Measurements from ENCODE around the gene MCTP2.
"Not testable (repeated sequence)": the region's sequence is repeated elsewhere in the genome, so short reads cannot be mapped to it uniquely, and the experiment has no call there.

The MCTP2 gene

DNA sequence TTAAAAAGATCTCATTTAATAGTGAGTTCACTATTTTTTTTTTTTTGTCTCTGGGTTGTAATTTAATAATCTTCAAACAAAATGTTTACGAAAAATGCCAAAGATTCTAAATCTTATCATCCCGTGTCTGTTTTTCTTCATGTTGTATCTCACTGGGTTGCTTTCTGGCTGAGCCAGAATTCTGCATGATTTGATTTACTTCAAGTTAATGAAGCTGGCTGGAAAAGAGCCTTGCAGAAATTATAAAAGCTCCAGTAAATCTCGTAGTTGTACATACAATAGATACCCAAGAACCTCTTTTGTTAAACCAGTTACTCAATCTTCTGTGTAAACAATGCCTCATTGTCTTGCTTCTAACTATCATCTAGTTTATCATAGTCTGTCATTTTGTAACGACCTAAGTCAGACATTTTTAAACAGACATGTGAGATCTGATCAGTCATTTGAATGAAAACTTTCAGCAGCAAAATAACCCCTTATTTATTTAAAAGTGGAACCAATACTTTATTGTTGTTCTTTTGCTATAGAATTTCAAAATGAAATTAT is 249.0 kb downstream of the MCTP2 start:
- in situ Hi-C loops (cut with MboI; ENCODE audit: low sequenced_read_pairs), result no loop called here
- no peak for DNase-seq (ENCODE audit: low spot score in 2 of 2)
- no peaks in the 10 kb centered on the region for H3K4me1 ChIP-seq

DNA sequence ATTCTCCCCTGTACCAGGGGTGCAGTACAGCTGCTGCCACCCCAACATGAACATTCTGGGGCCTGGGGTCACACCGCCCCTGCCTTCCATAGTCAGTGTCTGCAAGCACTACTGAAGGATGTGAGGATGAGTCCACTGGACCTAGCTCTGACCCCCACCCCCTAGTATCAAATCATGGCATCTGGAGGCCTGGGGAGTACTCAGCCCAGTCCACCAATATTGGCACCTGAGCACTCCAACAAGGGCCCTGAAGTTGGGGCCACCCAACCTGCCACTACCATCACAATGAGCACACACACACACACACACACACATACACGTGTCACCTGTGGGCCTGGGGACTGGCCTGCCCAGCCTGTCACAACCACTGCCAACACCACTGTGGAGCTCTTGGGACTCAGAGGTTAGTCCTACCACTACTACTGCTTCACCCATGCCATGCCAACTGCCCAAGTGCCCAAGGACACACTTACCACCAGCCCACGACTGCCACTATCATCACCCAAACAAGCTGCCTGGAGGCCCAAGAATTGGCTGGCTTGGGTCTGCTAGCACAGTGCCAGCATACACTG is 253.9 kb downstream of the MCTP2 start:
- in situ Hi-C loops (cut with MboI; ENCODE audit: low sequenced_read_pairs), result no loop called here
- no peaks in the 10 kb centered on the region for H3K4me1 ChIP-seq
- DNase-seq (ENCODE audit: low spot score in 2 of 2), result no peak

More for the DNA sequence above, 249.0 kb downstream of the MCTP2 start:
- Histone ChIP-seq H3K36me3 (replicated peaks) (no peaks in the 10 kb centered on the region), H3K9me3 (no peaks in the 10 kb centered on the region), H3K27me3 (ENCODE audit: low read depth) (no peaks in the 10 kb centered on the region), H3K4me3 (no peak overlapping the region)

DNA sequence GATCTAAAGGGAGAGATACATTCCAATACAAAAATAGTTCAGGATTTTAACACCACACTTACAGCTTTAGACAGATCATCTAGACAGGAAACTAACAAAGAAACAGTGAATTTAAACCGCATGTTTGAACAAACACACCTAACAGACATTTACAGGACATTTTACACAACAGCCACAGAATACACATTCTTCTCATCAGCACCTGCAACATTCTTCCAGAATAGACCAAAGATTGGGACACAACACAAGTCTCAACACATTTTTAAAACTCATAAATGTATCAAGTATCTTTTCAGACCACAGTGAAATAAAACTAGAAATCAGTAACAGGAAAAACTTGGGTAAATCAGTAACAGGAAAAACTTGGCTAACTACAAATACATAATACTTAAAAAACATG is 256.3 kb downstream of the MCTP2 start:
- Histone ChIP-seq H3K27me3 (ENCODE audit: low read depth) (no peaks in the 10 kb centered on the region), H3K9me3 (no peaks in the 10 kb centered on the region), H3K4me1 (no peaks in the 10 kb centered on the region), H3K4me3 (no peak overlapping the region), H3K36me3 (replicated peaks) (no peaks in the 10 kb centered on the region)
- in situ Hi-C loops (cut with MboI; ENCODE audit: low sequenced_read_pairs), result no loop called here
- DNase-seq (ENCODE audit: low spot score in 2 of 2), result no peak

More for the DNA sequence above, 253.9 kb downstream of the MCTP2 start:
- Histone ChIP-seq H3K27me3 (ENCODE audit: low read depth) (no peaks in the 10 kb centered on the region), H3K36me3 (replicated peaks) (no peaks in the 10 kb centered on the region), H3K9me3 (no peaks in the 10 kb centered on the region), H3K4me3 (no peak overlapping the region)

DNA sequence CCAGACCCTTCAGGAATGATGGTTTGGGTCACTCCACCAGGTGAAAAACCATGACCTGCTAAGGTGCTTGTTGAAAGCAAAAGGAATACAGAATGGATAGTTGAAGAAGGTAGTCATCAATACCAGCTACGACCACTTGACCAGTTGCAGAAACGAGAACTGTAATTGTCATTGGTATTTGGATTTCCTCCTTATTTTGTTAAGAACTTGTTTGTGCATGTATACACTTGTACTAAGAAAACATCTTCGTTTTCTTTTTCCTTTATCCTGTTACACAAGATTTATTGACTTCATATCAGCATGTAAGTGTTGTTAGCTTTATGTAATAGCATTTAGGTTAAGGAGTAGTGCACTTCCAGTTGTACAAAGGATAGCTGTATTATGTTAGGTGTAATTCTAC is 261.8 kb downstream of the MCTP2 start:
- in situ Hi-C loops (cut with MboI; ENCODE audit: low sequenced_read_pairs), result no loop called here
- Histone ChIP-seq H3K36me3 (replicated peaks) (no peaks in the 10 kb centered on the region), H3K27me3 (ENCODE audit: low read depth) (no peaks in the 10 kb centered on the region), H3K9me3 (no peaks in the 10 kb centered on the region), H3K4me1 (no peaks in the 10 kb centered on the region), H3K4me3 (no peak overlapping the region)
- DNase-seq (ENCODE audit: low spot score in 2 of 2), result no peak

- H3K4me1 ChIP-seq; H3K4me3 ChIP-seq; in situ Hi-C loops (cut with MboI; ENCODE audit: low sequenced_read_pairs); H3K36me3 ChIP-seq (replicated peaks); H3K27me3 ChIP-seq (ENCODE audit: low read depth); DNase-seq (ENCODE audit: low spot score in 2 of 2); H3K9me3 ChIP-seq: not testable (repeated sequence)
Observed at GRCh38 chr15:94493586-94493985, 262.2 kb downstream of the MCTP2 start.

DNA sequence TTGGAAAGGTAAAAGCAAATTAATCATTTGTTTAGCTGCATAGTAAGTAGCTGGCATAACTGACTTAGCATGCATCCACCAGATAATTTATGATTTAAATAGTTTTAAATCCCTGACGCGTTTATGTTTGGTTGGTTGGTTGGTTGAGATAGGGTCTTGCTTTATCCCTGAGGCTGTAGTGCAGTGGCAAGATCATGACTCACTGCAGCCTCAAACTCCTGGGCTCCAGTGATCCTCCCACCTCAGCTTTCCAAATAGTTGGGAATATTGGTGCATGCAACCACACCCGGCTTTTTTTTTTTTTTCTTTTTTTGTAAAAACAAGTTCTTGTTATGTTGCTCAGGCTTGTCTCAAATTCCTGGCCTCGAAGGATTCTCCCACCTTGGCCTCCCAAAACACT is 263.4 kb downstream of the MCTP2 start:
- in situ Hi-C loops (cut with MboI; ENCODE audit: low sequenced_read_pairs), result no loop called here
- no peaks in the 10 kb centered on the region for H3K9me3 ChIP-seq
- no peaks in the 10 kb centered on the region for H3K4me1 ChIP-seq
- H3K4me3 ChIP-seq, result no peak overlapping the region
- H3K36me3 ChIP-seq (replicated peaks), result no peaks in the 10 kb centered on the region
- no peaks in the 10 kb centered on the region for H3K27me3 ChIP-seq (ENCODE audit: low read depth)
- no peak for DNase-seq (ENCODE audit: low spot score in 2 of 2)

GRCh38 chr15:94503293-94503692 is 271.9 kb downstream of the MCTP2 start:
- DNase-seq (ENCODE audit: low spot score in 2 of 2), result no peak
- no peak overlapping the region for H3K4me3 ChIP-seq
- no peaks in the 10 kb centered on the region for H3K27me3 ChIP-seq (ENCODE audit: low read depth)
- H3K9me3 ChIP-seq, result no peaks in the 10 kb centered on the region
- no peaks in the 10 kb centered on the region for H3K36me3 ChIP-seq (replicated peaks)
- in situ Hi-C loops (cut with MboI; ENCODE audit: low sequenced_read_pairs), result no loop called here
- H3K4me1 ChIP-seq, result no peaks in the 10 kb centered on the region

DNA sequence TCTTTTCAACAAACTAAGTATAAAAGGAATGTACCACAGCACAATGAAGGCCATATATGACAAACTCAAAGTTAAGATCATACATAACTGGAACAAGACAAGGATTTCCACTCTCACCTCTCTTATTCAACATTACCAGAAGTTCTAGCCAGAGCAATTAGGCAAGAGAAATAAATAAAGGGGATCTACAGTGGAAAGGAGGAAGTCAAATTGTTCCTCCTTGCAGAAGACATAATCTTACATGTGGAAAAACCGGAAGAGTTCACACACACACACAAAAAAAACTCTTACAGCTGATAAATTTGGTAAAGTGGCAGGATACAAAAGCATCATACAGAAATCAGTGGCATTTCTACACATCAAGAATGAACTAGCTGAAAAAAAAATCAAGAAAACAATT is 277.9 kb downstream of the MCTP2 start:
- Histone ChIP-seq H3K36me3 (replicated peaks) (no peaks in the 10 kb centered on the region), H3K9me3 (no peaks in the 10 kb centered on the region), H3K4me3 (no peak overlapping the region), H3K4me1 (no peaks in the 10 kb centered on the region), H3K27me3 (ENCODE audit: low read depth) (no peaks in the 10 kb centered on the region)
- no peak for DNase-seq (ENCODE audit: low spot score in 2 of 2)
- in situ Hi-C loops (cut with MboI; ENCODE audit: low sequenced_read_pairs), result no loop called here

DNA sequence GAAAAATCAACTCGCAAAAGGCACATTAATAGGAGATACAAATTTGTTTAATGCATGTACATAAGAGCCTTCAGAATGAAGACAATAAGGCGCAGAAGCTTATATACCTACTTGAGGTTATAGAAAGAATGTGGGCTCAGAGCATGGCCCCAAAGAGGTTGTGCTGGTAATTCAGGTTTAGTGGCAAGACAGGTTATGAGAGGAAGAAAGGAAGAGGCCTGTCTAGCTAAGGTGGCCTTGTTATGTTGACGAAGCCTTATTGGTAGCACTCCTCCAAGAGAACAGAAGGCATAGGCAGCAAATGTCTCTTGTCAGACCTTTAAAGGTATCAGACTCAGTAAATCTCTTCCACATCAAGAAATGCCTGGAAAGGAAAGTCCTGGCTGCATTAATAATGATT is 290.8 kb downstream of the MCTP2 start:
- no peak for DNase-seq (ENCODE audit: low spot score in 2 of 2)
- H3K9me3 ChIP-seq, result no peaks in the 10 kb centered on the region
- no peaks in the 10 kb centered on the region for H3K4me1 ChIP-seq
- no peaks in the 10 kb centered on the region for H3K36me3 ChIP-seq (replicated peaks)
- in situ Hi-C loops (cut with MboI; ENCODE audit: low sequenced_read_pairs), result no loop called here
- H3K27me3 ChIP-seq (ENCODE audit: low read depth), result no peaks in the 10 kb centered on the region
- no peak overlapping the region for H3K4me3 ChIP-seq

DNA sequence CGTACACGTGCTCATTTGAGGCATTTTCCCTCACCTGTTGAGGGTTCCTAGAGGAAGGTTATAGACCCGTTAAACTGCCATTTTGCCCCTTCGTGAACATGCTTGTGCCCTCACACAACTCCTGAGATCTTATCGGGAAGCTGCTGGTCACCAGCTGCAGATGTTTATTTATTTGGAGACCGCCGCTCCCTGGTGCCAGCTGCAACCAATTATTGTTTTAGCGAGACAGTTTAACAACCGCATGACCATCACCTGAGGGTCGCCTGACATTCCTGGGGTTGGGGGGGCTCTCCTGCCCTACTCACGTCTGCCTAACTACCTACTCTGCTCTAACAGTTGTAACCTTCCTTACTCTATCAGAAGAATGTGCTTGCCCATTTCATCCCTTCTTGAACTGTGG is 292.5 kb downstream of the MCTP2 start:
- Histone ChIP-seq H3K4me3 (no peak overlapping the region), H3K4me1 (no peaks in the 10 kb centered on the region), H3K9me3 (no peaks in the 10 kb centered on the region), H3K27me3 (ENCODE audit: low read depth) (no peaks in the 10 kb centered on the region), H3K36me3 (replicated peaks) (no peaks in the 10 kb centered on the region)
- DNase-seq (ENCODE audit: low spot score in 2 of 2), result no peak
- in situ Hi-C loops (cut with MboI; ENCODE audit: low sequenced_read_pairs), result no loop called here

- no peak for DNase-seq (ENCODE audit: low spot score in 2 of 2)
- no peaks in the 10 kb centered on the region for H3K27me3 ChIP-seq (ENCODE audit: low read depth)
- no peaks in the 10 kb centered on the region for H3K9me3 ChIP-seq
Observed at GRCh38 chr15:94524565-94524964, 293.2 kb downstream of the MCTP2 start.

DNA sequence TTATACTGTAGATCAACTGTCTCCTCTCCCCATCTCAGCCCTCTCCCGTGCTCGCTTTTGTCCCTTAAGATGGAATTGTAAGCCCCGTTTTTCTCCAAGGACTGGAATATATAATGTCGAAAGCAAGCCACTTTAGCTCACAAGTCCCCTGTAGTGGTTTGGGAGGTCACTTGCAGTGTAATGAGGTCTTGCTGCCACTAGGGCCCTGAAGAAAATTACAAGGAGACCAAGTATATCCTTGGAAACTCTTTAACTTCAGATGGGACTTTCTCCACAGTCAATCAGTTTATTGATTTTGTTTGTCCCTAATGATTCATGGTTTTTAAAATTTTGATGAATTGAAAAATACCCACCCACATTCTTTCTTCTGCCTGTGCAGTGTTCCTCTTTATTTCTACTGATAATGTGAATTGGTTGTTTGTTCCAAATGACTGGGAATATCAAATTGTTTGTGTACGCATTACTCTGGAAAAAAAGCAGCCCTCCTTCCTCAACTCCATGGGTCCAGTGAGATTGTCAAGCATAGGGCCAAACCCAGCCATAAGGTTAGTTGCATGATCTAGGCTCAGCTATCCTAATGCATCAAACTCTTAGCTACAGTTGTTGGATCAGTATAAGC is 294.8 kb downstream of the MCTP2 start:
- in situ Hi-C loops (cut with MboI; ENCODE audit: low sequenced_read_pairs), result no loop called here
- H3K4me1 ChIP-seq, result no peaks in the 10 kb centered on the region
- no peaks in the 10 kb centered on the region for H3K27me3 ChIP-seq (ENCODE audit: low read depth)
- H3K4me3 ChIP-seq, result no peak overlapping the region
- no peaks in the 10 kb centered on the region for H3K36me3 ChIP-seq (replicated peaks)
- H3K9me3 ChIP-seq, result no peaks in the 10 kb centered on the region
- no peak for DNase-seq (ENCODE audit: low spot score in 2 of 2)

More at GRCh38 chr15:94524565-94524964, 293.2 kb downstream of the MCTP2 start:
- Histone ChIP-seq H3K4me3 (no peak overlapping the region), H3K36me3 (replicated peaks) (no peaks in the 10 kb centered on the region), H3K4me1 (no peaks in the 10 kb centered on the region)
- in situ Hi-C loops (cut with MboI; ENCODE audit: low sequenced_read_pairs), result no loop called here

DNA sequence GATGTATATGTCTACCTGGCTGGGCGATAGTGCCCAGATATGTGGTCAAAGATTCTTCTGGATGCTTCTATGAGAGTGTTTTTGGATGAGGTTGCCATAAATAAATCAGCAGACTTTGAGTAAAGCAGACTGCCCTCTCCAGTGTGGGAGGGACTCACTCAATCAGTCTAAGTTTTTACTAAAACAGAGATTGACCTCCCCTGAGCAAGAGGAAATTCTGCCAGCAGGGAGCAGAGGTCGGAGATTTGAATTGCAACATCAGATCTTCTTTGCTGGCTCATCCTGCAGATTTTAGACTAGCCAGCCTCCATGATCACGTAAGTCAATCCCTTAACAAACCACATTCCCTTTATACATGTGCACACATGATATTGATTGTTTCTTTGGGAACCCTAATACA is 300.9 kb downstream of the MCTP2 start:
- no peaks in the 10 kb centered on the region for H3K27me3 ChIP-seq (ENCODE audit: low read depth)
- H3K4me1 ChIP-seq, result no peaks in the 10 kb centered on the region
- no peak overlapping the region for H3K4me3 ChIP-seq
- no peak for DNase-seq (ENCODE audit: low spot score in 2 of 2)
- in situ Hi-C loops (cut with MboI; ENCODE audit: low sequenced_read_pairs), result no loop called here
- no peaks in the 10 kb centered on the region for H3K36me3 ChIP-seq (replicated peaks)
- H3K9me3 ChIP-seq, result no peaks in the 10 kb centered on the region

Data from HAP-1 (cell line).